Naive thymus-derived CD4-positive, alpha-beta T cell (primary cell): ENCODE results near the gene LRRK1. TPM values are rescaled to one million over a fixed set of nuclear protein-coding genes. Genes with fewer than 3 reads are reported as not detected.

Source experiments
- ATAC-seq: fragments of 150-1000 bp; cut with Tn5 transposase; 2 replicates; pipeline ENCODE4 v1.10.0; 2021; ENCODE audit warnings: mild to moderate bottlenecking, moderate library complexity
- CTCF ChIA-PET: fragments of 350-600 bp; sonication (Branson Sonifier 250); formaldehyde crosslinking; loops from one replicate; lab custom pipeline; 2021; ENCODE audit warnings: antibody characterized with exemption; lab: Charles Lee
- POLR2A ChIA-PET: fragments of 350-600 bp; sonication (Branson Sonifier 250); formaldehyde crosslinking; loops from one replicate; lab custom pipeline; 2021; ENCODE audit warnings: antibody characterized with exemption, inconsistent platforms; lab: Charles Lee
- DNase-seq, 9 donors: peaks; one replicate each; pipeline versions ENCODE4 v3.0.0 to v3.0.0-alpha.2; 2020 to 2022; ENCODE audit warnings: mixed read lengths in 1 of 9
- H3K27ac ChIP-seq: one replicate; pipeline ENCODE4 v1.7.0; 2013; ENCODE audit warnings: mild to moderate bottlenecking, low read depth, low read length, moderate library complexity
- H3K27me3 ChIP-seq, 2 donors: one replicate each; pipeline ENCODE4 v1.7.0; 2013; ENCODE audit warnings: low read length in 2 of 2, mild to moderate bottlenecking in 2 of 2, moderate library complexity in 2 of 2; ENCODE audit not compliant: control insufficient read depth in 2 of 2, insufficient read depth in 2 of 2
- H3K36me3 ChIP-seq, 3 experiments: 1 replicate in 2 of 3; 2 replicates in 1 of 3; pipeline ENCODE4 v1.7.0; 2013; ENCODE audit warnings: low read length in 3 of 3, mild to moderate bottlenecking in 3 of 3, moderate library complexity in 1 of 3; ENCODE audit not compliant: insufficient read depth in 3 of 3, control insufficient read depth in 2 of 3
- H3K4me1 ChIP-seq, 2 donors: one replicate each; pipeline ENCODE4 v1.7.0; 2013; ENCODE audit warnings: low read length in 2 of 2, mild to moderate bottlenecking in 2 of 2, moderate library complexity in 1 of 2; ENCODE audit not compliant: control insufficient read depth in 2 of 2, insufficient read depth in 2 of 2
- H3K4me3 ChIP-seq: 2 replicates; pipeline ENCODE4 v1.7.0; 2013; ENCODE audit warnings: mild to moderate bottlenecking, low read length
- H3K9me3 ChIP-seq, 3 experiments: 1 replicate in 2 of 3; 2 replicates in 1 of 3; pipeline ENCODE4 v1.7.0; 2013; ENCODE audit warnings: low read length in 3 of 3; ENCODE audit not compliant: control insufficient read depth in 2 of 3
- H3K27ac Mint-ChIP-seq, 9 donors: one replicate each; pipeline ENCODE4 v1.8.0; 2020 to 2022; ENCODE audit warnings: mixed read lengths in 9 of 9, mild to moderate bottlenecking in 8 of 9, moderate library complexity in 5 of 9, inconsistent platforms in 2 of 9
- H3K27me3 Mint-ChIP-seq, 5 donors: one replicate each; pipeline ENCODE4 v1.8.0; 2021 to 2022; ENCODE audit warnings: mixed read lengths in 5 of 5, mild to moderate bottlenecking in 1 of 5
- H3K36me3 Mint-ChIP-seq, 5 donors: one replicate each; pipeline ENCODE4 v1.8.0; 2020 to 2022; ENCODE audit warnings: mixed read lengths in 5 of 5, mild to moderate bottlenecking in 3 of 5, inconsistent platforms in 1 of 5
- H3K4me1 Mint-ChIP-seq, 7 donors: one replicate each; pipeline ENCODE4 v1.8.0; 2020 to 2022; ENCODE audit warnings: mixed read lengths in 7 of 7, mild to moderate bottlenecking in 3 of 7, inconsistent platforms in 1 of 7
- H3K4me3 Mint-ChIP-seq, 10 donors: one replicate each; pipeline ENCODE4 v1.8.0; 2020 to 2022; ENCODE audit warnings: mild to moderate bottlenecking in 10 of 10, mixed read lengths in 10 of 10, moderate library complexity in 6 of 10, inconsistent platforms in 2 of 10
- H3K9me3 Mint-ChIP-seq, 11 donors: one replicate each; pipeline ENCODE4 v1.8.0; 2020 to 2022; ENCODE audit warnings: mixed read lengths in 11 of 11, mild to moderate bottlenecking in 4 of 11, inconsistent platforms in 1 of 11, moderate library complexity in 1 of 11
- intact Hi-C, 2 donors: fragments of 100-400 bp; cut with micrococcal nuclease; formaldehyde crosslinking; loops; one replicate each; pipeline ENCODE4 v1.15.1; 2023
- polyA plus RNA-seq, 2 donors: library from polyadenylated mRNA; unstranded; fragments of 300-500 nt; fragmentation: Illumina TruSeq; gene quantifications; one replicate each; pipeline ENCODE4 v1.2.3, GENCODE V29; 2021
- total RNA-seq, 6 experiments: library from RNA in 5 of 6; stranded (reverse) in 5 of 6; gene quantifications; 1 replicate in 5 of 6; 2 replicates in 1 of 6; pipeline ENCODE4 v1.2.3 and lab custom pipeline; 2021 to 2026

The LRRK1 gene
- total and polyA plus RNA-seq, 7 experiments from 2014 or later = 0.54 to 15.1 (median 0.60) TPM; not detected in 2

GRCh38 chr15:100891307-100892012, 27.7 kb upstream of the LRRK1 start:
- Histone ChIP-seq H3K27ac (no peak overlapping the region), H3K9me3 (no peaks in the 10 kb centered on the region), H3K36me3 (no peaks in the 10 kb centered on the region), H3K27me3 (no peaks in the 10 kb centered on the region), H3K4me1 (no peaks in the 10 kb centered on the region), H3K4me3 (no peak overlapping the region)
- Mint-ChIP-seq H3K27me3 (peaks cover 34 to 64% (median 57%) of the 10 kb centered on the region in 5 donors), H3K27ac (no peak overlapping the region), H3K36me3 (no peaks in the 10 kb centered on the region), H3K9me3 (no peaks in the 10 kb centered on the region), H3K4me1 (peaks cover 0 to 4% (median 0%) of the 10 kb centered on the region in 7 donors), H3K4me3 (no peak overlapping the region)
- ATAC-seq = no peak
- CTCF ChIA-PET = no interaction called here
- intact Hi-C loops = no loop called here
- DNase-seq = no peak
- POLR2A ChIA-PET = no interaction called here

- H3K36me3 ChIP-seq = no peaks in the 10 kb centered on the region
- intact Hi-C loops = no loop called here
- H3K4me3 Mint-ChIP-seq = no peak overlapping the region
- no peaks in the 10 kb centered on the region for H3K9me3 Mint-ChIP-seq
- no peak overlapping the region for H3K4me3 ChIP-seq
- POLR2A ChIA-PET = no interaction called here
- DNase-seq (no peak), ATAC-seq (no peak)
- no peak overlapping the region for H3K27ac Mint-ChIP-seq
- no peaks in the 10 kb centered on the region for H3K27me3 ChIP-seq
- H3K4me1 ChIP-seq = no peaks in the 10 kb centered on the region
- peaks cover 34 to 61% (median 54%) of the 10 kb centered on the region in 5 donors for H3K27me3 Mint-ChIP-seq
- no peaks in the 10 kb centered on the region for H3K36me3 Mint-ChIP-seq
- H3K4me1 Mint-ChIP-seq = peaks cover 0 to 4% (median 0%) of the 10 kb centered on the region in 7 donors
- H3K9me3 ChIP-seq = no peaks in the 10 kb centered on the region
- H3K27ac ChIP-seq = no peak overlapping the region
- CTCF ChIA-PET = no interaction called here
Measured at GRCh38 chr15:100892013-100892355, 27.2 kb upstream of the LRRK1 start.

- Histone ChIP-seq H3K27ac (no peak overlapping the region), H3K4me1 (no peaks in the 10 kb centered on the region), H3K36me3 (no peaks in the 10 kb centered on the region), H3K27me3 (no peaks in the 10 kb centered on the region), H3K4me3 (no peak overlapping the region), H3K9me3 (no peaks in the 10 kb centered on the region)
- no peak overlapping the region for H3K4me3 Mint-ChIP-seq
- CTCF ChIA-PET = no interaction called here
- no peak for ATAC-seq
- H3K27ac Mint-ChIP-seq = no peak overlapping the region
- peaks cover 31 to 71% (median 51%) of the 10 kb centered on the region in 5 donors for H3K27me3 Mint-ChIP-seq
- H3K9me3 Mint-ChIP-seq = no peaks in the 10 kb centered on the region
- intact Hi-C loops = no loop called here
- no peak for DNase-seq
- no peaks in the 10 kb centered on the region for H3K36me3 Mint-ChIP-seq
- POLR2A ChIA-PET = no interaction called here
- peaks cover 0 to 4% (median 0%) of the 10 kb centered on the region in 7 donors for H3K4me1 Mint-ChIP-seq
Measured at GRCh38 chr15:100893261-100893963, 25.7 kb upstream of the LRRK1 start.

GRCh38 chr15:100893964-100894295, 25.2 kb upstream of the LRRK1 start:
- Mint-ChIP-seq H3K4me3 (no peak overlapping the region), H3K27me3 (peaks cover 28 to 73% (median 48%) of the 10 kb centered on the region in 5 donors), H3K36me3 (no peaks in the 10 kb centered on the region), H3K27ac (no peak overlapping the region), H3K4me1 (peaks cover 0 to 4% (median 0%) of the 10 kb centered on the region in 7 donors), H3K9me3 (no peaks in the 10 kb centered on the region)
- DNase-seq (no peak), ATAC-seq (no peak)
- CTCF ChIA-PET = no interaction called here
- H3K27ac ChIP-seq = no peak overlapping the region
- H3K4me1 ChIP-seq = no peaks in the 10 kb centered on the region
- POLR2A ChIA-PET = no interaction called here
- no peaks in the 10 kb centered on the region for H3K36me3 ChIP-seq
- intact Hi-C loops = no loop called here
- H3K9me3 ChIP-seq = no peaks in the 10 kb centered on the region
- no peak overlapping the region for H3K4me3 ChIP-seq
- no peaks in the 10 kb centered on the region for H3K27me3 ChIP-seq

- Mint-ChIP-seq H3K4me3 (no peak overlapping the region), H3K27me3 (peaks cover 20 to 57% (median 31%) of the 10 kb centered on the region in 5 donors), H3K36me3 (no peaks in the 10 kb centered on the region), H3K4me1 (no peaks in the 10 kb centered on the region), H3K27ac (no peak overlapping the region), H3K9me3 (no peaks in the 10 kb centered on the region)
- DNase-seq = no peak
- H3K27me3 ChIP-seq = no peaks in the 10 kb centered on the region
- no peaks in the 10 kb centered on the region for H3K9me3 ChIP-seq
- intact Hi-C loops = no loop called here
- ATAC-seq = no peak
- H3K4me1 ChIP-seq = no peaks in the 10 kb centered on the region
- H3K4me3 ChIP-seq = no peak overlapping the region
- ChIA-PET POLR2A (no interaction called here), CTCF (no interaction called here)
- no peak overlapping the region for H3K27ac ChIP-seq
- H3K36me3 ChIP-seq = no peaks in the 10 kb centered on the region
Measured at GRCh38 chr15:100895721-100896120, 23.4 kb upstream of the LRRK1 start.

- no peak for DNase-seq
- Histone ChIP-seq H3K27ac (no peak overlapping the region), H3K4me1 (no peaks in the 10 kb centered on the region), H3K9me3 (no peaks in the 10 kb centered on the region), H3K4me3 (no peak overlapping the region), H3K27me3 (no peaks in the 10 kb centered on the region), H3K36me3 (no peaks in the 10 kb centered on the region)
- no peaks in the 10 kb centered on the region for H3K36me3 Mint-ChIP-seq
- no peaks in the 10 kb centered on the region for H3K9me3 Mint-ChIP-seq
- ChIA-PET POLR2A (no interaction called here), CTCF (no interaction called here)
- H3K27me3 Mint-ChIP-seq = peaks cover 11 to 43% (median 19%) of the 10 kb centered on the region in 5 donors
- intact Hi-C loops = no loop called here
- H3K4me3 Mint-ChIP-seq = no peak overlapping the region
- no peaks in the 10 kb centered on the region for H3K4me1 Mint-ChIP-seq
- no peak overlapping the region for H3K27ac Mint-ChIP-seq
- no peak for ATAC-seq
Measured at GRCh38 chr15:100897221-100898151, 21.7 kb upstream of the LRRK1 start.
